HepG2 (cell line): Measurements from ENCODE around the gene SMIM28. TPM values are rescaled to one million over a fixed set of nuclear protein-coding genes. Genes with fewer than 3 reads are reported as not detected.

Experiments
- ATF7-NPFF ChIP-seq: sonication (generic); formaldehyde crosslinking; IDR thresholded peaks from 2 replicates; pipeline ENCODE4 v1.8.1; 2023; ENCODE audit warnings: mild to moderate bottlenecking, low read depth, missing genetic modification reagents, moderate library complexity
- CAMTA2 ChIP-seq: sonication (generic); formaldehyde crosslinking; IDR thresholded peaks from 2 replicates; pipeline ENCODE4 v1.4.0; 2020; ENCODE audit warnings: mild to moderate bottlenecking, missing genetic modification reagents, borderline replicate concordance
- HNF4G ChIP-seq, 2 experiments: sonication (generic) in 1 of 2; formaldehyde crosslinking in 1 of 2; IDR thresholded peaks; 2 replicates each; pipeline versions ENCODE4 v1.4.0 to v1.6.1; 2011 to 2020; ENCODE audit warnings: borderline replicate concordance in 2 of 2, low read depth in 2 of 2, mild to moderate bottlenecking in 2 of 2, low read length in 1 of 2, missing genetic modification reagents in 1 of 2, moderate library complexity in 1 of 2
- MED13 ChIP-seq: sonication (generic); formaldehyde crosslinking; IDR thresholded peaks from 2 replicates; pipeline ENCODE4 v1.5.0; 2020; ENCODE audit warnings: missing genetic modification reagents
- NCOA5 ChIP-seq: sonication (generic); formaldehyde crosslinking; IDR thresholded peaks from 2 replicates; pipeline ENCODE4 v1.4.0; 2020; ENCODE audit warnings: missing genetic modification reagents
- NFAT5 ChIP-seq: sonication (generic); formaldehyde crosslinking; IDR thresholded peaks from 2 replicates; pipeline ENCODE4 v1.4.0; 2020; ENCODE audit warnings: missing genetic modification reagents
- RFXANK ChIP-seq: IDR thresholded peaks from 2 replicates; pipeline ENCODE4 v1.6.1; 2016
- SETDB1 ChIP-seq: sonication (generic); formaldehyde crosslinking; IDR thresholded peaks from 2 replicates; pipeline ENCODE4 v1.5.1; 2020; ENCODE audit warnings: missing genetic modification reagents, mild to moderate bottlenecking, borderline replicate concordance
- SKI ChIP-seq: fragments of 450-650 bp; IDR thresholded peaks from one replicate; pipeline ENCODE4 v1.6.1; 2018; ENCODE audit warnings: mild to moderate bottlenecking; ENCODE audit not compliant: partially characterized antibody
- ZBTB3 ChIP-seq: sonication (generic); formaldehyde crosslinking; IDR thresholded peaks from 2 replicates; pipeline ENCODE4 v1.4.0; 2020; ENCODE audit warnings: low read depth, mild to moderate bottlenecking, moderate library complexity, missing genetic modification reagents, borderline replicate concordance
- ZFX ChIP-seq: sonication (generic); formaldehyde crosslinking; IDR thresholded peaks from 2 replicates; pipeline ENCODE4 v1.4.0; 2020; ENCODE audit warnings: mild to moderate bottlenecking, low read depth, missing genetic modification reagents, moderate library complexity
- ZNF124 ChIP-seq: sonication (generic); formaldehyde crosslinking; IDR thresholded peaks from 2 replicates; pipeline ENCODE4 v1.4.0; 2020; ENCODE audit warnings: missing genetic modification reagents
- ZNF33A ChIP-seq: sonication (generic); formaldehyde crosslinking; IDR thresholded peaks from 2 replicates; pipeline ENCODE4 v1.5.1; 2020; ENCODE audit warnings: missing genetic modification reagents, mild to moderate bottlenecking, moderate library complexity, borderline replicate concordance
- ZNF607 ChIP-seq: sonication (generic); formaldehyde crosslinking; IDR thresholded peaks from 2 replicates; pipeline ENCODE4 v1.5.1; 2020; ENCODE audit warnings: missing genetic modification reagents, mild to moderate bottlenecking, borderline replicate concordance
- ZNF609 ChIP-seq: sonication (generic); formaldehyde crosslinking; IDR thresholded peaks from 2 replicates; pipeline ENCODE4 v1.4.0; 2020; ENCODE audit warnings: mild to moderate bottlenecking, missing genetic modification reagents, borderline replicate concordance
- ZNF678 ChIP-seq: sonication (generic); formaldehyde crosslinking; IDR thresholded peaks from 2 replicates; pipeline ENCODE4 v1.4.0; 2020; ENCODE audit warnings: mild to moderate bottlenecking, missing genetic modification reagents
- ZNF766 ChIP-seq: sonication (generic); formaldehyde crosslinking; IDR thresholded peaks from 2 replicates; pipeline ENCODE4 v1.5.0; 2020; ENCODE audit warnings: missing genetic modification reagents, borderline replicate concordance
- ZSCAN25 ChIP-seq: sonication (generic); formaldehyde crosslinking; IDR thresholded peaks from 2 replicates; pipeline ENCODE4 v1.8.0; 2022; ENCODE audit warnings: mild to moderate bottlenecking, missing genetic modification reagents
- polyA plus RNA-seq, 8 experiments: library from polyadenylated mRNA; depleted of rRNA in 3 of 8; stranded (reverse) in 7 of 8; unstranded in 1 of 8; fragments of >200 nt; fragmentation: Illumina TruSeq in 4 of 8; extraction: Trizol in 4 of 8; gene quantifications; 2 replicates each; pipeline versions ENCODE4 v1.2.1 to v1.2.3, GENCODE V29; 2011 to 2016; ENCODE audit warnings: low read depth in 4 of 8, missing spikeins in 1 of 8, mixed read lengths in 1 of 8; ENCODE audit not compliant: insufficient read depth in 1 of 8
- total RNA-seq, 5 experiments: library from RNA; depleted of rRNA; stranded (reverse); fragments of >200 nt; fragmentation: Illumina TruSeq; extraction: Trizol; gene quantifications; 2 replicates each; pipeline ENCODE4 v1.2.3, GENCODE V29; 2016; ENCODE audit warnings: low read depth in 1 of 5

The SMIM28 gene
- total and polyA plus RNA-seq, 2 of the 13 experiments (the other 11 are each of a cell fraction or from before 2014, with no cell fraction given), result not detected

- TF ChIP-seq ZSCAN25 (no peak; the same call in 1 of the 2 replicates), ZFX (peak; percentile 93), ZBTB3 (CRISPR knock-in tag) (peak; percentile 71; the same call in 1 of the 2 replicates), ATF7-NPFF (CRISPR knock-in tag) (no peak; the same call in none of the 2 replicates), ZNF766 (peak; percentile 62; the same call in 1 of the 2 replicates), RFXANK (no peak), SETDB1 (CRISPR knock-in tag) (no peak), MED13 (CRISPR knock-in tag) (peak; percentile 66; the same call in 1 of the 2 replicates), ZNF609 (CRISPR knock-in tag) (peak; percentile 86; the same call in 1 of the 2 replicates), ZNF607 (CRISPR knock-in tag) (no peak; the same call in 1 of the 2 replicates), SKI (peak; percentile 78), ZNF124 (CRISPR knock-in tag) (peak; percentile 69; the same call in 1 of the 2 replicates), ZNF33A (CRISPR knock-in tag) (0 out of 2 replicates have a peak, but pooled peaks have one; percentile 13), CAMTA2 (CRISPR knock-in tag) (no peak), NCOA5 (no peak), ZNF678 (CRISPR knock-in tag) (peak; percentile 78; the same call in 1 of the 2 replicates), NFAT5 (CRISPR knock-in tag) (no peak; the same call in 1 of the 2 replicates), HNF4G (IDR thresholded peaks at IDR 0.05; ENCODE audit: borderline replicate concordance, low read depth, low read length) (no peak), HNF4G (CRISPR knock-in tag; IDR thresholded peaks at IDR 0.05; ENCODE audit: borderline replicate concordance, low read depth) (peak; percentile 51)
These were observed 26.3 kb downstream of the SMIM28 start, which contains the start of gene HEBP2 (continued) for GRCh38 chr6:138403801-138404665.
